GM18505 (cell line): ENCODE results near the gene MINK1.

ENCODE experiments used
- ATAC-seq: cut with Tn5 transposase; IDR thresholded peaks from one replicate; pipeline ENCODE4 v1.9.1; 2021; ENCODE audit not compliant: unreplicated experiment
- POLR2A ChIP-seq: IDR thresholded peaks from 4 replicates; pipeline ENCODE4 v1.6.1; 2011; ENCODE audit warnings: borderline replicate concordance; ENCODE audit not compliant: insufficient read depth, insufficient read length; ENCODE audit errors: extremely low read depth

MINK1 gene

GRCh38 chr17:4938688-4939545 lies 105.8 kb downstream of the MINK1 start:
- no peak for ATAC-seq
- no peak for TF ChIP-seq POLR2A

DNA sequence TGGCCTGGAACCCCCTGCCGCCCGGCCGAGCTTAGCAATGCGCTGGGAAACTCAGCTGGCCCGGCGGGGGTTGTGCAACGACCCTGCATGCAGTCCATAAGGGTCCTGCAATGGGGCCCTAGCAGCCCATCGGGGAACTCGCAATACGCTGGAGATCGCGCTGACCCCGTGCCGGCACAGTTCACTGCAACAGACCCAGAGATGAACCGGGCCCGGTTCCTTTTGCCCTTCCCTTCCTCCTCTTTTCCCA lies 106.3 kb downstream of the MINK1 start:
- ATAC-seq: peak; percentile 12
- TF ChIP-seq POLR2A: no peak

GRCh38 chr17:4939796-4940554 lies 106.8 kb downstream of the MINK1 start, which contains the start of the genes RNF167 and SLC25A11:
Gene RNF167 (plus strand): TSS chr17:4940268. CDS start chr17:4940910, 642 bp downstream.
Gene SLC25A11 (minus strand): TSS chr17:4940046. CDS start chr17:4939910, 136 bp downstream.
- ATAC-seq: peak; percentile 64
- peak; percentile 90 for TF ChIP-seq POLR2A

GRCh38 chr17:4940555-4941318 lies 107.6 kb downstream of the MINK1 start:
- ATAC-seq: no peak
- no peak for TF ChIP-seq POLR2A

DNA sequence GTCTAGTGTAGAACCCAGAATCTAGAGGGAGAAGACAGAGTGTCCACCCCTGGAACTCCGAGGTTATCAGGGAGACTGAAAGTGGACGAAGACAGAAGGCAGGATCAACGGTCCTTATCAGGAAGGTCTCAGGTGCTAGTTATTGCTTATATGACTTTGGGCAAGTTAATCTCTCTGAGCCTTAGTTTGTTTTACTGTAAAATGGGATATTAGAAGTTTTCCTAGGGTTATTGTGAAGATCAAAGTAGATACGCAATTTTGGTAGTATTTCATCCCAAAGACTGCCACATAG lies 108.1 kb downstream of the MINK1 start:
- TF ChIP-seq POLR2A: no peak
- ATAC-seq: no peak

- no peak for TF ChIP-seq POLR2A
- ATAC-seq: no peak
These were observed 109.8 kb downstream of the MINK1 start for GRCh38 chr17:4942760-4943508.

DNA sequence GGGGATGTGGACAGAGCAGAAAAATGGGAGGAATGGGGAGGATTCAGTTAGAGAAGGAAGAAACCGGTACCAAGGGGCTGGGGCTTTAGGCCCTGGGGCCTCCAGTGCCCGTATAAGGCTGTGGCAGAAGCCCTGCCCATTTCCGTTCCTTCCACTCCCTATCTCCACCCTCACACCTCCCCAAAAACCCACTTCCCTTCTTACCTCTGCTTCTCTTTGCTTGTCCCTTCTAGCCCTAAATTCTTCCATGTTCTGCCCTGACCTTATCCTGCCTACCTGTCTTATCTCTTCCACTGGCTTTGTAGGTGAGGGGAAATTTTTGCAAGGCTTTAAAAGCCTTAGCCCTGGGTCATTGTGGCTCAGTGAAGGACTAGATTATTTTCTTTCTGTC lies 111.0 kb downstream of the MINK1 start:
- peak; percentile 58 for TF ChIP-seq POLR2A
- no peak for ATAC-seq

- ATAC-seq: no peak
- TF ChIP-seq POLR2A: no peak
These were observed 111.5 kb downstream of the MINK1 start for GRCh38 chr17:4944554-4945175.

DNA sequence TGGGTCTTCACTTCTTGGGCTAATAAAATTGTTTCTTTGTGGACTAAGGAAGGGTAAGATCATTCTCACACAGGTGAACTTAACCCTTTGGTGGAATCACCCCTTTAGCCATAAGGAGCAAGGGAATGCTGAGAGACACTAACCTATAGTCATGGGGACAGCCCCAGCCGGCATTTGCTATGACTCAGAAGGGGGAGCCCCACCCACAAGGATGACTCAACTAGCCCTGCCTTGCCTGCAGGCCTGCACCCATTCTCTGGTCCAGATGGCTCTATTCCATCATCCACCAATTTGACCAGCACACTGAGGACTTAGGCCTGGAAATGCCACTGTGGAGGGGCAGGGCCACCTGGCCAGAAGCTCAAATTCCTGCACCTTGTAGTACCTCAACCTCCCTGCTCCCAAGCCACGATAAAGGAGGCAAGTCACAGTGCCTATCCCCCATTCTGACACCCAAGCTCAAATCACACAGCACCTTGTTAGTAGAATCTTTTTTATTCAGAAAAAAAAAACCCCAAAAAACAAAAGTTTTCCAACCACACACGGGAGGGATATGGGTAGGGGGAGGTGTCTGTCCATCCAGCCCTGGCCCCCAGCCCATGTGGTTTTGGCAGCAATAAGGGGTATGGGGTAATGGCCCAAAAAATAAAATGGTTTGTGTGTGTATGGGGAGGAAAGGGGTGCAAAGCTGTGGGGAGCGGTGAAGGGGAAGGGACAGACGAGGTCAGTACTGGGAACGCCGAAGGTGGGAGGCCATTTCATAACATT lies 112.2 kb downstream of the MINK1 start:
- no peak for ATAC-seq
- TF ChIP-seq POLR2A: peak; percentile 73

DNA sequence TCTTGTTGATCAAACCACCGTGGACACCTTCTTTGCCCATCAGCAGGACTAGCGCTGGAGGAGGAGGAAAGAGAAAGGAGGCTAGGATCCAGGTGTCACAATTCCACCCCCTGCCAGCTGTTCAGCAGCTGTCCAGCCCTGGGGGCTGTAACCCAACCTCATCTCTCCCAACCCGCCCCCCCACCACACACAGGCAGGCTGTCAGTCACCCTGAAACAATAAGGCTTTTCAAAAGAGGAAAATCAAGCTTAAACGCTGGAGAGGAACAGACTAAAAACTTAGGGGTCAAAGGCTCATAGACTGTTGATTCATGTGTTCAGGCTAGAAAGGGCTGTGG lies 112.8 kb downstream of the MINK1 start:
- TF ChIP-seq POLR2A: no peak
- ATAC-seq: no peak

- ATAC-seq: no peak
- TF ChIP-seq POLR2A: peak; percentile 28
These were observed 113.3 kb downstream of the MINK1 start for GRCh38 chr17:4946312-4946976.
